PFSK-1 (cell line): Measurements from ENCODE around the gene NIPBL. TPM values are rescaled to one million over a fixed set of nuclear protein-coding genes. Genes with fewer than 3 reads are reported as not detected.
A peak's percentile ranks its signal among the peaks of the same experiment; 100 is the strongest.

Experiments used
- FOXP2 ChIP-seq: optimal IDR thresholded peaks from 2 replicates; pipeline ENCODE3; 2011; ENCODE audit warnings: borderline replicate concordance, control low read depth, inconsistent platforms; ENCODE audit not compliant: insufficient read depth; ENCODE audit errors: extremely low read length, extremely low read depth
- POLR2AphosphoS5 ChIP-seq: IDR thresholded peaks from 2 replicates; pipeline ENCODE4 v1.6.1; 2012; ENCODE audit warnings: low read depth, mild to moderate bottlenecking, control low read depth, low read length, moderate library complexity
- SIN3A ChIP-seq: IDR thresholded peaks from 2 replicates; pipeline ENCODE4 v1.6.1; 2012; ENCODE audit warnings: mild to moderate bottlenecking, low read length, moderate library complexity, borderline replicate concordance; ENCODE audit not compliant: insufficient read depth
- TAF1 ChIP-seq: IDR thresholded peaks from 2 replicates; pipeline ENCODE4 v1.6.1; 2012; ENCODE audit warnings: low read length, control low read depth, borderline replicate concordance; ENCODE audit not compliant: insufficient read depth
- polyA plus RNA-seq: library from polyadenylated mRNA; unstranded; fragments of >200 nt; gene quantifications from one replicate; pipeline ENCODE4 v1.2.1, GENCODE V29; 2012; ENCODE audit warnings: low read depth, missing spikeins; ENCODE audit not compliant: insufficient read length
- TF ChIP-seq, protein P1 (sequence below), 2 experiments: IDR thresholded peaks; 2 replicates each; pipeline versions ENCODE4 v1.6.1 to v1.8.0; 2011 to 2012; ENCODE audit warnings: low read depth in 2 of 2, low read length in 2 of 2, control low read depth in 1 of 2, inconsistent platforms in 1 of 2, mild to moderate bottlenecking in 1 of 2, moderate library complexity in 1 of 2; ENCODE audit not compliant: insufficient read depth in 1 of 2

The NIPBL gene
- 13.0 TPM for polyA plus RNA-seq

- TF ChIP-seq, protein P1, sequence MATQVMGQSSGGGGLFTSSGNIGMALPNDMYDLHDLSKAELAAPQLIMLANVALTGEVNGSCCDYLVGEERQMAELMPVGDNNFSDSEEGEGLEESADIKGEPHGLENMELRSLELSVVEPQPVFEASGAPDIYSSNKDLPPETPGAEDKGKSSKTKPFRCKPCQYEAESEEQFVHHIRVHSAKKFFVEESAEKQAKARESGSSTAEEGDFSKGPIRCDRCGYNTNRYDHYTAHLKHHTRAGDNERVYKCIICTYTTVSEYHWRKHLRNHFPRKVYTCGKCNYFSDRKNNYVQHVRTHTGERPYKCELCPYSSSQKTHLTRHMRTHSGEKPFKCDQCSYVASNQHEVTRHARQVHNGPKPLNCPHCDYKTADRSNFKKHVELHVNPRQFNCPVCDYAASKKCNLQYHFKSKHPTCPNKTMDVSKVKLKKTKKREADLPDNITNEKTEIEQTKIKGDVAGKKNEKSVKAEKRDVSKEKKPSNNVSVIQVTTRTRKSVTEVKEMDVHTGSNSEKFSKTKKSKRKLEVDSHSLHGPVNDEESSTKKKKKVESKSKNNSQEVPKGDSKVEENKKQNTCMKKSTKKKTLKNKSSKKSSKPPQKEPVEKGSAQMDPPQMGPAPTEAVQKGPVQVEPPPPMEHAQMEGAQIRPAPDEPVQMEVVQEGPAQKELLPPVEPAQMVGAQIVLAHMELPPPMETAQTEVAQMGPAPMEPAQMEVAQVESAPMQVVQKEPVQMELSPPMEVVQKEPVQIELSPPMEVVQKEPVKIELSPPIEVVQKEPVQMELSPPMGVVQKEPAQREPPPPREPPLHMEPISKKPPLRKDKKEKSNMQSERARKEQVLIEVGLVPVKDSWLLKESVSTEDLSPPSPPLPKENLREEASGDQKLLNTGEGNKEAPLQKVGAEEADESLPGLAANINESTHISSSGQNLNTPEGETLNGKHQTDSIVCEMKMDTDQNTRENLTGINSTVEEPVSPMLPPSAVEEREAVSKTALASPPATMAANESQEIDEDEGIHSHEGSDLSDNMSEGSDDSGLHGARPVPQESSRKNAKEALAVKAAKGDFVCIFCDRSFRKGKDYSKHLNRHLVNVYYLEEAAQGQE (IDR thresholded peaks at IDR 0.05; ENCODE audit: insufficient read depth in 1 of 2, low read depth in 2 of 2, low read length in 2 of 2) = no peak
- TF ChIP-seq SIN3A (no peak), TAF1 (peak; percentile 88; the same call in 1 of the 2 replicates), FOXP2 (peak; percentile 23), POLR2AphosphoS5 (peak; percentile 81)
These were observed at the start of gene NIPBL for GRCh38 chr5:36876299-36876964. TSS of gene NIPBL (plus strand) at chr5:36876769. CDS start at chr5:36953697, 76,928 bp downstream.

GRCh38 chr5:36832274-36832673 lies 44.3 kb upstream of the NIPBL start:
- TF ChIP-seq, protein P1 (IDR thresholded peaks at IDR 0.05; ENCODE audit: insufficient read depth in 1 of 2, low read depth in 2 of 2, low read length in 2 of 2) = no peak
- TF ChIP-seq POLR2AphosphoS5 (no peak), FOXP2 (no peak)

DNA sequence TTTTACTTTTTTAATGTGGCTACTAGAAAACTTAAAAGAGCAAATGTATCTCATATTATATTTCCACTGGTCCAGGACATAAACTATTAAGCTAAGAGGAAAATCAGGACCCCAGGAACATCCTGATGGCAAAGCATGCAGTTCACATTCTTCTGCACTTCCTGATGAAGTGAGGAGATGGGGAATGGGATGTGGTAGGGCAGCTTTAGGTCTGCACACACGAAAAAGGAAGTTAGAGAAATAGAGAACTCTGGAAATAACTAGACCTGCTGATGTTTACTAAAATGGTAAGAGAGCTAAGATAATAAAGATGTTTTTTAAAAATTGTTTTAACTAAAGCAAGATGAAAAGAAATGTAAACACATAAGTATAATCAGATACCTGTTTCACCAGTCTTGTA lies 39.7 kb upstream of the NIPBL start:
- TF ChIP-seq, protein P1 (IDR thresholded peaks at IDR 0.05; ENCODE audit: insufficient read depth in 1 of 2, low read depth in 2 of 2, low read length in 2 of 2) = no peak
- no peak for TF ChIP-seq FOXP2
- no peak for TF ChIP-seq SIN3A
- no peak for TF ChIP-seq POLR2AphosphoS5
- TF ChIP-seq TAF1 = no peak

- TF ChIP-seq, protein P1 (IDR thresholded peaks at IDR 0.05; ENCODE audit: insufficient read depth in 1 of 2, low read depth in 2 of 2, low read length in 2 of 2) = no peak
- TF ChIP-seq SIN3A = no peak
- TF ChIP-seq POLR2AphosphoS5 = no peak
- no peak for TF ChIP-seq TAF1
- TF ChIP-seq FOXP2 = no peak
These were observed 36.8 kb upstream of the NIPBL start for GRCh38 chr5:36839489-36840476.
